Measurements from ENCODE around the gene STAMBP.

DNA sequence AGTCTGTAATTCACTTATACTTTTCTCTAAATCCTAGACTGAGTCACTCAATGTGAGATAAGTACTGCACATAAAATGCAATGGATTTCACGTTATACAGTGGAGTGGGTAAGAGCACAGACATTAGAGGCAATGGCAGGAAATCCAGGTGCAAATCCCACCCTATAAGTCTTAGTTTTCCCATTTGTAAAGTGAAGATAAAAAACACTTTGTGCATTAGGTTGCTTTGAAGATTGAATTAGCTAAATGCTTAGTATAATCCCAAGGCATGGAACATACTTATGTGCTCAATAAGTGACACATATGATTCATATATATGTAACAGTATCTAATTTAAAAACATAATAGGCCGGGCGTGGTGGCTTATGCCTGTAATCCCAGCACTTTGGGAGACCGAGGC, 74.6 kb downstream of the STAMBP start:
- no peak for TF ChIP-seq NAIF1 (CRISPR knock-in tag; IDR thresholded peaks at IDR 0.05; ENCODE audit: borderline replicate concordance)
- no peak for TF ChIP-seq CEBPG (CRISPR knock-in tag; IDR thresholded peaks at IDR 0.05)
- TF ChIP-seq, protein P1, sequence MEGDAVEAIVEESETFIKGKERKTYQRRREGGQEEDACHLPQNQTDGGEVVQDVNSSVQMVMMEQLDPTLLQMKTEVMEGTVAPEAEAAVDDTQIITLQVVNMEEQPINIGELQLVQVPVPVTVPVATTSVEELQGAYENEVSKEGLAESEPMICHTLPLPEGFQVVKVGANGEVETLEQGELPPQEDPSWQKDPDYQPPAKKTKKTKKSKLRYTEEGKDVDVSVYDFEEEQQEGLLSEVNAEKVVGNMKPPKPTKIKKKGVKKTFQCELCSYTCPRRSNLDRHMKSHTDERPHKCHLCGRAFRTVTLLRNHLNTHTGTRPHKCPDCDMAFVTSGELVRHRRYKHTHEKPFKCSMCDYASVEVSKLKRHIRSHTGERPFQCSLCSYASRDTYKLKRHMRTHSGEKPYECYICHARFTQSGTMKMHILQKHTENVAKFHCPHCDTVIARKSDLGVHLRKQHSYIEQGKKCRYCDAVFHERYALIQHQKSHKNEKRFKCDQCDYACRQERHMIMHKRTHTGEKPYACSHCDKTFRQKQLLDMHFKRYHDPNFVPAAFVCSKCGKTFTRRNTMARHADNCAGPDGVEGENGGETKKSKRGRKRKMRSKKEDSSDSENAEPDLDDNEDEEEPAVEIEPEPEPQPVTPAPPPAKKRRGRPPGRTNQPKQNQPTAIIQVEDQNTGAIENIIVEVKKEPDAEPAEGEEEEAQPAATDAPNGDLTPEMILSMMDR (CRISPR knock-in tag; IDR thresholded peaks at IDR 0.05), result no peak
- TF ChIP-seq POLR2A (IDR thresholded peaks at IDR 0.05; ENCODE audit: insufficient read depth in 1 of 2, low read depth in 2 of 2, low read length in 2 of 2), result no peak
- no peak for TF ChIP-seq RAD21 (CRISPR knock-in tag; IDR thresholded peaks at IDR 0.05)
- no peak for TF ChIP-seq EP300 (IDR thresholded peaks at IDR 0.05; ENCODE audit: low read depth in 2 of 2, low read length in 2 of 2)
- no peak for TF ChIP-seq EP300 (CRISPR knock-in tag; IDR thresholded peaks at IDR 0.05; ENCODE audit: borderline replicate concordance)
- TF ChIP-seq ZFX (CRISPR knock-in tag; IDR thresholded peaks at IDR 0.05; ENCODE audit: low read depth), result no peak
